ENCODE measurements around the gene MAZ. TPM values are rescaled to one million over a fixed set of nuclear protein-coding genes. Genes with fewer than 3 reads are reported as not detected.

MAZ gene
- total RNA-seq, 2 experiments from 2014 or later: 227 to 242 TPM

- peaks cover 37% of the 10 kb centered on the region for H3K36me3 Mint-ChIP-seq
- peak; percentile 89 for DNase-seq
- no peaks in the 10 kb centered on the region for H3K27me3 Mint-ChIP-seq
- H3K9me3 Mint-ChIP-seq: no peaks in the 10 kb centered on the region
- intact Hi-C loops (cut with micrococcal nuclease): loop anchor here (1.0 to 2.0 kb wide), 2 partner anchors 13 to 281 kb away; no protein-coding TSS in a partner anchor
- peaks cover 42% of the 10 kb centered on the region for H3K4me1 Mint-ChIP-seq (ENCODE audit: low read depth)
- peak overlapping the region; percentile 80 for H3K27ac Mint-ChIP-seq
- H3K4me3 Mint-ChIP-seq: peak overlapping the region; percentile 79
- ChIA-PET CTCF (interaction anchor here (1.2 kb wide), 1 partner anchor 37 kb away, joined by 6 read pairs; no protein-coding TSS in a partner anchor), POLR2A (no interaction called here)
These were observed 5.0 kb downstream of the MAZ start for GRCh38 chr16:29811170-29811895.

GRCh38 chr16:29811896-29812665 lies 5.8 kb downstream of the MAZ start, which contains the start of gene PRRT2:
Gene PRRT2, plus strand, starts transcription at chr16:29812193. Its CDS starts 862 bp downstream, at chr16:29813055.
- peak within 1 kb of the TSS; percentile 79 for H3K4me3 Mint-ChIP-seq
- peaks cover 41% of the 10 kb centered on the region for H3K36me3 Mint-ChIP-seq
- no peaks in the 10 kb centered on the region for H3K9me3 Mint-ChIP-seq
- CTCF ChIA-PET: interaction anchor here (1.0 to 1.2 kb wide), 3 partner anchors 15 to 36 kb away, joined by 3 to 6 read pairs (median 4); no protein-coding TSS in a partner anchor
- POLR2A ChIA-PET: interaction anchor here (0.7 to 1.6 kb wide), 2 partner anchors 13 to 67 kb away, joined by 3 to 5 read pairs; no protein-coding TSS in a partner anchor
- peak within 1 kb of the TSS; percentile 80 for H3K27ac Mint-ChIP-seq
- DNase-seq: peak; percentile 75
- H3K27me3 Mint-ChIP-seq: no peaks in the 10 kb centered on the region
- intact Hi-C loops (cut with micrococcal nuclease): loop anchor here (1.0 to 2.0 kb wide), 2 partner anchors 13 to 280 kb away; no protein-coding TSS in a partner anchor
- H3K4me1 Mint-ChIP-seq (ENCODE audit: low read depth): peaks cover 43% of the 10 kb centered on the region

DNA sequence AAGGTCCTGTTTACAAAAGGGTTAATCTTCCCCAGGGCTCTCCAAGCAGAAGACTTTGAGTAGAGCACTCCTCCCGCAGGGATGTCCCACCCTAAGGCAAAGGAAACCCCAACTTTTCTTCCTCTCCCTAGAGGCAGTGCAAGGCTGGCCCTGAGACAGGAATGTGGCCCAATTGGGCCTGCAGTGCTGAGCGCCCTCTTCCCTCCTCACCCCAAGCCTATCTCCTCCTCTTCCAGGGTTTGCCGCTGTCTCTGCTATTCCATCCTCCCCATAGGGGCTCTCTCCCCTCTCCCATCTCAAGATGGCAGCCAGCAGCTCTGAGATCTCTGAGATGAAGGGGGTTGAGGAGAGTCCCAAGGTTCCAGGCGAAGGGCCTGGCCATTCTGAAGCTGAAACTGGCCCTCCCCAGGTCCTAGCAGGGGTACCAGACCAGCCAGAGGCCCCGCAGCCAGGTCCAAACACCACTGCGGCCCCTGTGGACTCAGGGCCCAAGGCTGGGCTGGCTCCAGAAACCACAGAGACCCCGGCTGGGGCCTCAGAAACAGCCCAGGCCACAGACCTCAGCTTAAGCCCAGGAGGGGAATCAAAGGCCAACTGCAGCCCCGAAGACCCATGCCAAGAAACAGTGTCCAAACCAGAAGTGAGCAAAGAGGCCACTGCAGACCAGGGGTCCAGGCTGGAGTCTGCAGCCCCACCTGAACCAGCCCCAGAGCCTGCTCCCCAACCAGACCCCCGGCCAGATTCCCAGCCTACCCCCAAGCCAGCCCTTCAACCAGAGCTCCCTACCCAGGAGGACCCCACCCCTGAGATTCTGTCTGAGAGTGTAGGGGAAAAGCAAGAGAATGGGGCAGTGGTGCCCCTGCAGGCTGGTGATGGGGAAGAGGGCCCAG lies 6.7 kb downstream of the MAZ start:
- CTCF ChIA-PET: interaction anchor here (1.0 kb wide), 2 partner anchors 14 to 35 kb away, joined by 3 to 4 read pairs; no protein-coding TSS in a partner anchor
- peaks cover 36% of the 10 kb centered on the region for H3K36me3 Mint-ChIP-seq
- no peaks in the 10 kb centered on the region for H3K27me3 Mint-ChIP-seq
- POLR2A ChIA-PET: interaction anchor here (0.7 to 1.6 kb wide), 3 partner anchors 13 to 68 kb away, joined by 3 to 5 read pairs (median 5); no protein-coding TSS in a partner anchor
- intact Hi-C loops (cut with micrococcal nuclease): no loop called here
- no peaks in the 10 kb centered on the region for H3K9me3 Mint-ChIP-seq
- H3K4me1 Mint-ChIP-seq (ENCODE audit: low read depth): peaks cover 45% of the 10 kb centered on the region
- peak overlapping the region; percentile 79 for H3K4me3 Mint-ChIP-seq
- H3K27ac Mint-ChIP-seq: no peak overlapping the region
- DNase-seq: no peak

DNA sequence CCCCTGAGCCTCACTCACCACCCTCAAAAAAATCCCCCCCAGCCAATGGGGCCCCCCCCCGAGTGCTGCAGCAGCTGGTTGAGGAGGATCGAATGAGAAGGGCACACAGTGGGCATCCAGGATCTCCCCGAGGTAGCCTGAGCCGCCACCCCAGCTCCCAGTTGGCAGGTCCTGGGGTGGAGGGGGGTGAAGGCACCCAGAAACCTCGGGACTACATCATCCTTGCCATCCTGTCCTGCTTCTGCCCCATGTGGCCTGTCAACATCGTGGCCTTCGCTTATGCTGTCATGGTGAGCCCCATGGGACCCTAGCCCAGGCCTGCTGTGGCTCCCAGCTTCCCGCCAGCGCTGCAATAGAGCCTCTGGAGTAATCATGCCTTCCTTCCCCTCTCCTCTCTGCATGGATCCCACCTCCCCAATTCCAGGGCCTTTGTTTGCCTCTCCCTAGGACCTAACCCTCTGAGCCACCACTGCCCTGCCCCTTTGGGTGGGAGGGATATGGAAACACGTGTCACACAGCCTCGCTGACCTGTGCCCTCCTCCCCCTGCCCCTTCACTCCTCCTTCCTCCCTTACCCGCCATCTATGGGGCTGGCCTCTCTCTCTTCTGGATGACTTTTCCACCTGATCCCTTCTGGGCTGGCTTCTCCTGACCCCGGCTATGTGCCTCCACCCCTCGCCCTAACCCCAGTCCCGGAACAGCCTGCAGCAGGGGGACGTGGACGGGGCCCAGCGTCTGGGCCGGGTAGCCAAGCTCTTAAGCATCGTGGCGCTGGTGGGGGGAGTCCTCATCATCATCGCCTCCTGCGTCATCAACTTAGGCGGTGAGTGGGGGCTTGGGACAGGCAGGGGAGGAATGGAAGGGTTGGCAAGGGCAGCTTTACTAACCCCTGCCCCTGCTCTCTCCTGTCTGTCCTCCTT lies 7.6 kb downstream of the MAZ start:
- Mint-ChIP-seq H3K9me3 (no peaks in the 10 kb centered on the region), H3K4me3 (peak overlapping the region; percentile 7), H3K27me3 (no peaks in the 10 kb centered on the region), H3K36me3 (peaks cover 33% of the 10 kb centered on the region), H3K27ac (peak overlapping the region; percentile 3), H3K4me1 (ENCODE audit: low read depth) (peaks cover 46% of the 10 kb centered on the region)
- POLR2A ChIA-PET: interaction anchor here (1.4 to 1.6 kb wide), 2 partner anchors 12 to 35 kb away, joined by 5 read pairs; no protein-coding TSS in a partner anchor
- DNase-seq: no peak
- CTCF ChIA-PET: no interaction called here
- intact Hi-C loops (cut with micrococcal nuclease): no loop called here

DNA sequence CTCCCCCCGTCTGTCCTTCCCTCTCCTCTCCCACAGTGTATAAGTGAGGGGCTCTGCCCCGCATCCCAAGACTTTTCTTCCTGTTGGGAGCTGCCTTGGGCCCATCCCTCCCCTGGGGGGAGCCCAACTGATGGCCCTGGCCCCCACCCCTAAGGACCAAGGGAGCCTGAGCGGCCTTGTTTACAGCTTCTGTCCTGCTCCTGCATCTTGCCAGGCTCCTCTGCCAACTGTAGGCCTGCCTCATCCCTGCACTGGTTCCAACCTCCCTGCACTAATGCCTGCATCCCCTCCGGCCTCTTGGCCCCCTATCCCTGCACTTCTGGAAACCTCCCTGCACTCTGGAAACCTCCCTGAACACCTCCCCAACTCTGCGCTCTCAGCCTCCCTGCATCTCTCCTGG lies 8.3 kb downstream of the MAZ start:
- intact Hi-C loops (cut with micrococcal nuclease): no loop called here
- peaks cover 35% of the 10 kb centered on the region for H3K36me3 Mint-ChIP-seq

DNA sequence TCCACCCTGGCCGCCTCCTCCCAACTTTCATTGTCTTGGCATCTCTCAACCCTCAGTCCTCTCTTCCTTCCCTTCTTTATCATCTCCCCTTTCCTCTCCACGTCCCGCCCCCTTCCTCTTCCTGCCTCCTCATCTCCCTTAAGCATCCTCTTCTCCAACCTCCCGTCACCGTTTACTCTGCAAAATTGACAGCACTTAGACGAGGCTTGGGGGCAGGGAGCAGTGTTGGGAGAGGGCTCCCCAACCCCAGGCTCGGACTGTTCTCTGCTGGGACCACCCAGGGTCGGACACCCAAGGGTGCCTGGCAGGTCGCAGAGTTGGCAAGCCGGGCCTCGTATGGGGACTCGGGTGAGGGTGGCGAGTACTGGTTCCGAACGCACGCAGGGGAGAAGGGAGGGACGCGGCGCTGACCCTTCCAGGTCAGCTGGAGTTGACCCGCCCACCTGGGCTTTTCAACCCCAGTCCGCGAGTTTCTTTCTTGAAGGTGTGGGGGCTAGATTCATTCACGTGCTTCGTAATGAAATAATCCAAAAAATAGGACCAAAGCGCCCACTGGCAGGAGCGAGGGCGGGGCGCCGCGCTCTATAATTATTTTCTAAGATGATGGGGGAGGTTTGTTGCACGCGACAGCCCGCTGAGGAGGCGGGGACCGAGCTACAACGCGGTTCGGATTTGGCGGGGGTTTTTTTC lies 8.8 kb downstream of the MAZ start:
- ChIA-PET CTCF (interaction anchor here (0.5 to 6.7 kb wide), 20 partner anchors 8 to 225 kb away, joined by 3 to 79 read pairs (median 4); partner anchors contain the start of genes KIF22, MAZ, QPRT and TAOK2), POLR2A (interaction anchor here (1.0 to 7.9 kb wide), 5 partner anchors 7 to 115 kb away, joined by 4 to 84 read pairs (median 12); partner anchors contain the start of genes KIF22 and MAZ)
- Mint-ChIP-seq H3K36me3 (peaks cover 35% of the 10 kb centered on the region), H3K27ac (peak overlapping the region; percentile 90), H3K4me1 (ENCODE audit: low read depth) (peaks cover 50% of the 10 kb centered on the region), H3K9me3 (no peaks in the 10 kb centered on the region), H3K4me3 (peak overlapping the region; percentile 98), H3K27me3 (no peaks in the 10 kb centered on the region)
- intact Hi-C loops (cut with micrococcal nuclease): no loop called here
- DNase-seq: peak; percentile 67

More for the DNA sequence above, 8.3 kb downstream of the MAZ start:
- Mint-ChIP-seq H3K9me3 (no peaks in the 10 kb centered on the region), H3K4me1 (ENCODE audit: low read depth) (peaks cover 49% of the 10 kb centered on the region), H3K4me3 (peak overlapping the region; percentile 98), H3K27me3 (no peaks in the 10 kb centered on the region), H3K27ac (peak overlapping the region; percentile 90)
- DNase-seq: no peak
- ChIA-PET POLR2A (interaction anchor here (1.4 kb wide), 1 partner anchor 34 kb away, joined by 5 read pairs; no protein-coding TSS in a partner anchor), CTCF (no interaction called here)

DNA sequence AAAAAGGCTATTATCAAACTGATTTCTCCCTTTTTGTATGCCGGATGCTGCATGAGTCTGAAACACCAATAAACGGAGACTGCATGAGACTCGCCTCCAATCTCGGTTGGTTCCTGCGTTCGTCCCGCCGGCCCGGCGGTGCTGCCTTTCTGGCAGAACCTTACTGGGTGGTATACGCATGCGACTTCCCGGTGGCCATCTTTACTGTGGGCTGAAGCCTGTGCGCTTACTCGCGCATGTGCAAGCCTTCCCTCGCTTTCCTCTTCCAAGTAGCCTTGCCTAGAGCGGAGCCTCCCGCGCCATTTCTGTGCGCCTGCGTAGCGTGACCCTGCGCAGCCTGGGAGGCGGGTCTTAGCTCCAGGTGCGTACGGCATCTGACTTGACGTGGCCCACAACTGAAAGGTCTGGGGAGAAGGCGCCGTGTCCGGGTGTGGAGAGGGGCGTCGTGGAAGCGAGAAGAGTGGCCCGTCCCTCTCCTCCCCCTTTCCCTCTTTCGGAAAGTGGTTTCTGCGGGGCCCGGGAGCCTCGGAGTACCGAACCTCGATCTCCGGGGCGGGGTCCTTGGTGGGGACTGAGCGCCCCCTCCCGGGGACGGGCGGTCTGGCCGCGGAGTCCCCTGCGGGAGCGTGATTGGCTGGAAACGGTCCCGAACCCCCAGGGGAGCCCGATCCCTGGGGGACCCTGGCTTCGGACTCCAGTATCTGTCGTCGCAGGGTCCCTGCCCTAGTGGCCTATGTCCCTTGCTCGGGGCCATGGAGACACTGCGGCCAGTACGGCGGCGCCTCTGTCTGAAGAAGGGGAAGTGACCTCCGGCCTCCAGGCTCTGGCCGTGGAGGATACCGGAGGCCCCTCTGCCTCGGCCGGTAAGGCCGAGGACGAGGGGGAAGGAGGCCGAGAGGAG lies 9.7 kb downstream of the MAZ start, which contains the start of gene PAGR1:
Gene PAGR1, plus strand, starts transcription at position 360 of the 901 bp plus-strand sequence. Its CDS starts 374 bp downstream, at position 734.
- peak within 1 kb of the TSS; percentile 90 for H3K27ac Mint-ChIP-seq
- H3K4me3 Mint-ChIP-seq: peak within 1 kb of the TSS; percentile 98
- ChIA-PET POLR2A (interaction anchor here (1.0 to 7.9 kb wide), 6 partner anchors 8 to 249 kb away, joined by 4 to 84 read pairs (median 12); partner anchors contain the start of genes ALDOA, KIF22 and MAZ), CTCF (interaction anchor here (0.5 to 6.7 kb wide), 24 partner anchors 9 to 224 kb away, joined by 3 to 79 read pairs (median 4); partner anchors contain the start of genes KIF22, MAZ, QPRT and TAOK2)
- peak; percentile 99 for DNase-seq
- no peaks in the 10 kb centered on the region for H3K9me3 Mint-ChIP-seq
- intact Hi-C loops (cut with micrococcal nuclease): loop anchor here (1.0 kb wide), 3 partner anchors 11 to 114 kb away; no protein-coding TSS in a partner anchor
- no peaks in the 10 kb centered on the region for H3K27me3 Mint-ChIP-seq
- peaks cover 41% of the 10 kb centered on the region for H3K4me1 Mint-ChIP-seq (ENCODE audit: low read depth)
- H3K36me3 Mint-ChIP-seq: peaks cover 36% of the 10 kb centered on the region

- H3K4me3 Mint-ChIP-seq: peak overlapping the region; percentile 98
- no peaks in the 10 kb centered on the region for H3K9me3 Mint-ChIP-seq
- peaks cover 38% of the 10 kb centered on the region for H3K36me3 Mint-ChIP-seq
- peak; percentile 83 for DNase-seq
- H3K27me3 Mint-ChIP-seq: no peaks in the 10 kb centered on the region
- peak overlapping the region; percentile 90 for H3K27ac Mint-ChIP-seq
- ChIA-PET CTCF (interaction anchor here (0.5 to 6.7 kb wide), 14 partner anchors 9 to 215 kb away, joined by 3 to 79 read pairs (median 5); partner anchors contain the start of genes KIF22 and MAZ), POLR2A (interaction anchor here (0.8 to 7.9 kb wide), 8 partner anchors 9 to 248 kb away, joined by 3 to 84 read pairs (median 8); partner anchors contain the start of genes ALDOA, KIF22 and MAZ)
- H3K4me1 Mint-ChIP-seq (ENCODE audit: low read depth): peaks cover 39% of the 10 kb centered on the region
- intact Hi-C loops (cut with micrococcal nuclease): loop anchor here (1.0 kb wide), 3 partner anchors 10 to 115 kb away; no protein-coding TSS in a partner anchor
These were observed 10.5 kb downstream of the MAZ start for GRCh38 chr16:29816694-29817441.
